GM18868 (cell line): ENCODE data around the gene RRAD.
A peak's percentile ranks its signal among the peaks of the same experiment; 100 is the strongest.
"Not testable (repeated sequence)": the region's sequence is repeated elsewhere in the genome, so short reads cannot be mapped to it uniquely, and the experiment has no call there.

ENCODE experiments used
- ATAC-seq: cut with Tn5 transposase; IDR thresholded peaks from one replicate; pipeline ENCODE4 v1.9.1; 2021; ENCODE audit warnings: mild to moderate bottlenecking, moderate library complexity; ENCODE audit not compliant: unreplicated experiment

The RRAD gene

DNA sequence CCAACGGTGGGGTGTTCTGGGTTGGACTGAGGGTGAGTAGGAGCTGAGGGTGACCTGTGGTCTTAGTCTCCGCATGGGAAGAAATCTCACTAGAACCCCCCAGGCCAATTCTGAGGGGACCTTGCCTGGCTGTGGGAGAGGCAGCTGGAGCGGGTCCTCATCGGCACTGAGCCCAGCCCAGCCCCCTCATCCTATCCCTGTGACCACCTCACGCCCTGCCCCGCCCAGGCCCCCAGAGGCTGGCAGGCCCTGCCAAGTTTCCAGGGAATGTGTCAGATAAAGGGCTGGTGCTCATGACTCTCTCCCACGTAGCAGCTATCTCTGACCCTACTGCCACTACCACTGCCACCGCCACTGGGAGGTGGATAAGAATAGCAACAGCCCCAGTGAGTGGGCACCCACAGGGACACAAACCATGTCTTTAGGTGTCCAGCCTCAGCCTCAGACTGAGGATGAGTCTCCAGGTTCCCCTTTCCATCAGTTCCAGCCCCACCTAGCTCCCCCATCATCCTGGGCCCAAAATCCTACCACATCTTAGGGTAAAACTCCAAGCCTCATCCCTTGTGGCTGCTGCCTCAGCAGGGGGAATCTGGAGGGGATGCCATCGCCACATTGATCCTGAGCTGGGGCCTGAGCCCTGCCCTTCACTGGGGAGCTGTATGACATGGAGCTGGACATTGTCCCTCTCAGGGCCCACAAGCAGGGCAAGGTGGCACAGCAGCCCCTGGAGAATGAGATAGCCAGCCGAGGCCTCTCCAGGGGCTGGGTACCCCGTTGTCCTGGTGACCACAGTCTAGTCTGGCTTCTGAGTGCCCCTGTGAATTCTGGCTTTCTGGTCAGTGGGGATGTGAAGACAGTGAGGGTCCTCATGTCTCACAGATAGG is 21.5 kb downstream of the RRAD start:
- no peak for ATAC-seq

DNA sequence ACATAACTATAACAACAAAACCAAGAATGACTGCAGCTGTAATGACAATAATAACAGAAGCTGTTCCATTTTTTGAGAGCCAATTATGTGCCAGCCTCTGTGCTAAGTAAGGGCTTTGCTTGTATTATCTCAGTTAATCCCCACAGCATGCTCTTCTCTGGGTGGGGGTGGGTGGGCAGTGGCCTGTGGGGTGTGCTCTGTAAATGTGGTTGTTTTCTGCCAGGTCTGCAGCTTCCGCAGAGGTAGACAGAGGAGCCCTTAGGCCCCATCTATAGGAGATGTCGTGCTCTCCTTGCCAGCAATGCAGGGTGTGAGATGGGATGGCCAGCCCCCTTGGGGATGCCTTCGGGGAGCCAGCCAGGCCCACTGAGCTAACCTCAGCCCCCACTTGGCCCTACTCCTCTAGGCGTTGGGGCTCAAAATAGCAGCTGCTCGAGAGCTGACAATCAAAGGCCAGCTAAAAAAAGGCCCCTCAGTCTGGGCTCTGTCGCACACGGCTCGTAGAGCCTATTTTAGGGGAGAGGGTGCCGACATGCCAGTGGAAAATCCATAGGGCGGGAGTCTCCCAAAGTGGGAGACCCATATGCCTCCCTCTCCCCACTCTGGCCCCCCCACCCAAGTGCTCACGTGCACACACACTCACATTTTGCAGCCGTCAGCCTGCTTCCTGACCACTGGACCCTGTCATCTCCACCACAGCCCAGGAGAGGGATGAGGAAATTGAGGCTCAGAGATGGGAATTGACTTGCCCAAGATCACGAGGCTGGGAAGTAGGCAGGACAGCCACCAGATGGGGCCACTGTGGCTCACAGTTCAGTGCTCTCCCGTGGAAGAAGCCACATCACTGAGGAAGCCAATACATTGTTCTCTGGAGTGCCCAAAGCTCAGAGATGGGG is 22.4 kb downstream of the RRAD start:
- ATAC-seq = no peak

DNA sequence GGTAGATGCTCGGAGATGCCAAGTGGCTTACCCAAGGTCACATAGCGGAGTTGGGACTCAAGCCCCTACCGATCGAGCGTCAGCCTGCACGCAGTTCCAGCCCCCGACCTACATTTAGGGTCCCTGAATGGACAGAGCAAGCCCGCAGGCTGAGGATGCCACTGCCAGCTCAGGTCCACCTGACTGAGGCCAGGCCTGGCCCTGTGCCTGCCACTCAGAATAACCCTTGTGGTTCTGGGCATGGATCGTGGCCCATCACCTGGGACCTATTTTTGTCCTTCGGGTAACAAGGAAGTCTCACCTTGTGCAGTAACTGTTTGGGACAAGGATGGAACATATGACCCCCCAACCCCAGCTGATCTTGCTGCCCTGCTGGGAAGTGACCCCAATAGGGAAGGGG is 23.7 kb downstream of the RRAD start:
- no peak for ATAC-seq

DNA sequence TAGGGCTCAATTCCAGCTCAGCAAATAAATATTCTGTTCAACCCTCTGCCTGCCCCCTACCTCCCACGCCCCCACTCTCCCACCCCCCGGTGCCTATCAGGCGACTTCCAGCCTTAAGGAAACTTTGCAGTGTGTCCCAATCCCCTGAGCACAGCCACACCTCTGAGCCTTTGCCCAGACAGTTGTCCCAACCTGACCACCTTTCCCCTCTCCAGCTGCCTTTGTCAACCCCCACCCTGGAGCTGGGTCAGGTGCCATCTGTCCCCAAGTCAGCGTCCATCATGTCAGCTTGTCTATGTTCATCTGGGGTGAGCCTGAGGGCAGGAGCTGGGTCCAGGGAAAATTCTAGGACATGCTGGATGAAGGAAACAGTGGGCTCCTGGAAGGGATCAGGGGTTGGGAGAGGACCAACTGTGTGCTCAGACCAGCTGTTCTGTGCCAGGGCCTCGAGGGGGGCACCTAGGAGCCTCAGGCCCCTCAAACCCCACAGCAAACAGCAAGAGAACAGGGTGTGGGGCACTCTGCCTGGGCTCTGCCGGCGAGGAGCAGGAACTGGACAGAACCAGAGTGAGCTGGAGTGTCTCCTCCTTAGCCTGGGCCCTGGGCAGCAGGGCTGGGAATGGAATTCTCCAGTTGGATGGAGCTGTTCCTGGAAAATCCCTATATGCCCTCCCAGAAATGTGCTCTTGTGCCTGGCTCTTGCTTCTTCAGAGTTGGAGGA is 24.5 kb downstream of the RRAD start:
- no peak for ATAC-seq

DNA sequence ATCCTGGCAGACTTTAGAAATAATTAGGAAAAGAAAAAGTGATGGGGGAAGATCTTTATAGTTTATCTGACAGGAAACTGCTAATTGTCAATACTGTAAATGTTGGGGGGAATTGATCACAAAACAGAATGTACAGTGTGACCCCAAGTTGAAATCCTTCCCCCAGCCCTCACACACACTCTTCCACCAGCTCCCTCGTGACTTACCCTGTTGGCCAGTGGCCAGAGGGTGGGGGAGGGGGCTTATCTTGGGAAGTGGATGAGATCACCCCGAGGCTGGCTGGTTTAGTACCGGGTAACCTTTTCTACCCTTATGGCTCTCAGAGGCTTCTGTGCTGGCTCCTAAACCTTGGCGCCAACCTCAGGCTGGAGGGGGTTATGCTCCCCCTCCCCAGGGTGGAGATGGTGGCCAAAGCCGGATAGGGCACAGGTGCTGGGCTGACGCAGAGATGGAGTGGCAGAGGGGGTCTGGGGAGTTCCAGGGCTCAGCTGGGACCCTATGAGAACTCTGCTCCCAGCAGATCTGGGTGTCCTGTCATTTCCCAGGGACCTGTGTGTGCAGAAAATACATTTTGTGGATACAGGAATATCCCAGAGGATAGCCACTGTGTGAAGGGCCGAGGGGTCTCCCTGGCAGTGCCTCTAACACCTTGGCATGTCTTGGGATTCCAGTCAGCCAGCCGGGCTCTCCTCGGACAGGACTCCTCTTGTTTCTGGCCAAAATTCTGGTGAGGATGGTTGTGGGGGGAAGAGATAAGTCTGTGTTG is 25.2 kb downstream of the RRAD start:
- no peak for ATAC-seq

DNA sequence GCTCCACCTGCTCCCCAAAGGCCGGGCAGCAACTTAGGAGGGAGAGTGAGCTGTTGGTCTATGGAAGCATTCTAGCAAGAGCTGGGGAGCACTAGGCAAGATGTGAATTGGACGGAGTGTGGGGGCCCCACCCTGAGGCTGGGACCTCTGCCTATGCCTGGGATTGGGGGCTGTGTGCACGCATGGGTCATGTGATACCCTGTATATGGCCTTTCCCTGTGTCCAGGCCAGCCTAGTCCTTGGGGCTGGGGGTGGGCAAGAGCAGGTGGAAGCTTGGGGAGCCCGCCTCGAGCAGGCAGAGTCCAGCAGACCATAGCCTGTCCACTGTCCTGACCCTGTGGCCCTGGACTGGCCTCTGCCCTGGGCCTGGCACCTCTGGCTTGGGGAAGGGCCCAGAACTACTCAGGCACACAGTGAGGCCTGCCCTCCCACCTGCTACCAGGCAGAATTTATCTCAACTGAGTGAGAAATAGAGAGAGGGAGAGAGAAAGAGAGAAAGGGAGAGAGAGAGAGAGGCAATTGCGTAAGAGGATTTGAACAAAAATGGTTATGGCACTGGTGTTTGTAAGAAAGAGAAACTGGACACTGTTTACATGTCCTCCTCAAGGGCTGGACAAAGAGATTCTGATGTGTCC is 25.9 kb downstream of the RRAD start:
- no peak for ATAC-seq

DNA sequence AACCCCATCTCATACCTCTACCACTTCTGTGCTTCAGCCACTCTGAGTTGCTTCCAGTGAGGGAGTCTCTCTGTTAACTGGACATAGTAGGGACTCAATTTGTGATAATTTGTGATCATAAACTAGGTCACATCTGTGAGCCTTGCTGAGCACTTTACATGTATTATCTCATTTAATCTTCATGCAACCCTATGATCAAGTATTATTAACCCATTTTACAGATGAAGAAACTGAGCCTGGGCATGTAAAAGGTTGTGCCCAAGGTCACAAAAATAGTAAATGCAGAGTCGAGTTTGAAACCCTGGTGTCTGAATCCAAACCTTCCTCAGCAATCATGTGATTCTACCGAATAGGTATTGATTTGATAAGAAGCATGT is 26.4 kb downstream of the RRAD start:
- ATAC-seq = no peak

DNA sequence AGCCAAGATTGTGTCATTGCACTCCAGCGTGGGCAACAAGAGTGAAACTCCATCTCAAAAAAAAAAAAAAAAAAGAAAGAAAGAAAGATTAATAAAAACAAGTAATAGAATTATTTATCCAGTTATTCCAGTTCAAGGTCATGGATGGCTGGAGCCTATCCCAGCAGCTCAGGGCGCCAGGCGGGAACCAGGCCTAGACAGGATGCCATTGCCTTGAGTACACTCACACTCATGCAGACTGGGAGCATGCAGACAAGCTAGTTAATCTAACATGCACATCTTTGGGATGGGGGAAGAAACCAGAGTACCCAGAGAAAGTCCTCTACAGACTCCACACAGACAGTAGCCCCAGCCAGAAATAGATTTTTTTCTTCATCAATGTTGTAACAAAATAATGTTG is 27.1 kb downstream of the RRAD start:
- ATAC-seq = no peak

DNA sequence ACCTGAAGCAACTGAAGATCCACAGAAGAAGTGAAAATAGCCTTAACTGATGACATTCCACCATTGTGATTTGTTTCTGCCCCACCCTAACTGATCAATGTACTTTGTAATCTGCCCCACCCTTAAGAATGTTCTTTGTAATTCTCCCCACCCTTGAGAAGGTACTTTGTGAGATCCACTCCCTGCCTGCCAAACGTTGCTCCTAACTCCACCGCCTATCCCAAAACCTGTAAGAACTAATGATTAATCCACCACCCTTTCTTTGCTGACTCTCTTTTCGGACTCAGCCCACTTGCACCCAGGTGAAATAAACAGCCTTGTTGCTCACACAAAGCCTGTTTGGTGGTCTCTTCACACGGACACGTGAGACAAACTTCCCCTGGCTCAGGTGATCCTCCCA is 28.7 kb downstream of the RRAD start:
- ATAC-seq = not testable (repeated sequence)

DNA sequence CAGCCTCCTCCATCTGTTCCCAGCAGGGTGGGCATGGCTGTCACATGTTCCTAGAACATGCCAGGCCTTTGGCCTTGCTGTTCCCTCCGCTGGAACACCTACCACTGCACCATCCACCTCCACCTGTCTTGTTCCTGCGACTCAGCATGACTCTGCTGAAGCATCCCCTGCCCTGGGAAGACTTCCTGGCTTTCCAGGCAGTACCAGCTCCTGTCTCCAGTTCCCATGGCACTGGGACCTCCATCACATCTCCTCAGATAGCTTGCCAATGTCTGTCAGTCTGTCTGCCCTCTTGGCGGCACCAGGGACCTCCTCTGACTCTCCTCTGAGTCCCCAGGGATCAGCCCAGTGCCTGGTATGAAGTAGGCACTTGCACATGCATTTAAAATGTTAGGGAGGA is 29.3 kb downstream of the RRAD start:
- no peak for ATAC-seq

DNA sequence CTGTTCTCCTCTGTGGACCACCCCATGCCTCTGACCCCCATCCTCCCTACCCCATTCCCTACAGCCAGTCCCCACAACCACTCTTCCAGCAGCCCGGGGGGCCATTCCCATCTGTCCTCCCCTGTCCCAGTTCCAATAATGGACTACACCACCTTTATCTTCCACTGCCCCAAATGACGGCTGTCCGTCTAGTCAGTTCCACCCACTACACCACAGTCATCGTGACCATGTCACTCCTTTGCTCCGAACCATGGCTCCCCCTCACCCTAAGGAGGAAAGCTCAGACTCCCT is 29.7 kb downstream of the RRAD start:
- ATAC-seq = no peak

DNA sequence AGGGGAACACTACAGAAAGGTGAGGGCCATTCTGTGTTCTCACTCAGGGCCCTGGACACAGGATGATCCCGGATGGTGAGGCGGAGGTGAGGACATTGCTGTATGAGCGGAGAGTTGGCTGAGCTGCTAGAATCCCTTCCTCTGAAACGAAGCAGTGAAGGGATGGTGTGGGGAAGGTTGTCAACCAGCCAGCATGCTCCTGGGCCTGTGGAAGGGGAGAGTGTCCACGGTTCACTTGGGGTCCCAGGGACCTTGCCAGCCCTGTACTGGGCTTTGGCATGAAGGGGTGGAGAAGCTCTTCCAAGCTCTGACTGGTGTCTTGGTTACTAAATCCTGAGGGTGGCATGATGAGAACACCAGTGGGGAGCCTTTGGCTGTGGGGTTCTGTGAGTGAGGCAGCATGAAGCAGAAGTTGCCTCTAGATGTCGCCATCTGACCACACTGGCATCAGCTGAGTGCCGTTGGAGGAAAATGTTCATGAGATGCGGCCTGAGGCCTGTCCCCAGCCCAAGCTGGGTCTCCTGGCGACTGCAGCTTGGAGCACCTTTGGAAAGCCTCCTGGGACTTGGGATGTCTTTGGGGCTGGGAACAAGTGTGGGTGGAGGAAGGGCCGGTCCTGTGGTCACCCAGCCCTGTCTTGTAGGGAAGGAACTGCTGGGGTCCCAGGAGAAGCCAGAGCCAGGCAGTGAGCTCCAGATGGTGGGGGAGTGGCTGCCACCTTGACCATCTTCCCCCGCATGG is 30.2 kb downstream of the RRAD start:
- ATAC-seq = peak; percentile 85

DNA sequence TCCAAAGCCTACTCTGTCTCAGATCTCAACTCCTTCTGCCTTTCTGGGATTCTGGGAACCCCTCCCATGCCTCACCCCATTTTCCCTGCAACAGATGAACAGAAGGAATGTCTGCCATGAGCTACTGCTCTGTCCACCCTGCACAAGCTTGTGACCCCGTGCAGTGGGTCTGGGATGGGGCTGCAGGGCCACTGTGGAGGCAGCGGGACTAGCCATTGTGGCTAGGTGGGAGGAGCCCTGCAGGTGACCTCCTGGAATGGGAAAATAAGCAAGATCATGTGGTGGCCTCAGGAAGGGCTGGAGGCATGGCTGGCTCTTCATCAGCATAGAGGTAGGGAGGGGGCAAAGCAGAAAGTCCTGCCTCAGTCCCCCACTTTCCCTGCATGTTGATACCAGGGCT is 31.3 kb downstream of the RRAD start:
- no peak for ATAC-seq

DNA sequence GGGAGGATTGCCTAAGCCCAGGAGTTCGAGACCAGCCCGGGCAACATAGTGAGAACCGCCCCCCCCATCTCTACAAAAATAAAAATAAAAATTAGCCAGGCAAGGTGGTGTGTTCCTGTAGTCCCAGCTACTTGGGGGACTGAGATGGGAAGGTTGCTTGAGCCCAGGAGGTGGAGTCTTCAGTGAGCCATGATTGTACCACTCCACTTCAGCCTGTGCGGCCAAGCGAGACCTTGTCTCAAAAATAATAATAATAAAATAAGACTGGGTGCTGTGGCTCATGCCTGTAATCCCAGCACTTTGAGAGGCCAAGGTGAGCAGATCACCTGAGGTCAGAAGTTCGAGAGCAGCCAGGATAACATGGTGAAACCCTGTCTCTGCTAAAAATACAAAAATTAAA is 33.5 kb downstream of the RRAD start:
- no peak for ATAC-seq

DNA sequence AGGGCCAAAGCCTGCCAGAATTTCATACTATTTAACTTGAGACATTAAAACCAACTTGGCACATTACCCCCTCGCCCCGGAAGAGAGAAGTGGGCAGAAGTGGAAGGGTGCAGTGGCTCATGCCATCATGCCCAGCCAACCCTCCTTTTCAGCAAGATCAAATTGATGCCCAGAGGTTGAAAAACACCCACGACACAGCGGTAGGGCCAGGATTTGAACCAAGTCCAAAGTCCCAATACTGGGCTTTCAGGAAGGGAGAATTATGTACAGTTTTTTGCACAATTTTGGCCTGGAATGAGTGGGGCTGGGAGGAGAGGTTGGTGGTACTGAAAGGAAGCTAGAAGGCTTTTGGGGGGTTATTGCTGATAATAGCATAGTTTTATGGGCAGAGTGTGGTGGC is 34.0 kb downstream of the RRAD start:
- no peak for ATAC-seq

DNA sequence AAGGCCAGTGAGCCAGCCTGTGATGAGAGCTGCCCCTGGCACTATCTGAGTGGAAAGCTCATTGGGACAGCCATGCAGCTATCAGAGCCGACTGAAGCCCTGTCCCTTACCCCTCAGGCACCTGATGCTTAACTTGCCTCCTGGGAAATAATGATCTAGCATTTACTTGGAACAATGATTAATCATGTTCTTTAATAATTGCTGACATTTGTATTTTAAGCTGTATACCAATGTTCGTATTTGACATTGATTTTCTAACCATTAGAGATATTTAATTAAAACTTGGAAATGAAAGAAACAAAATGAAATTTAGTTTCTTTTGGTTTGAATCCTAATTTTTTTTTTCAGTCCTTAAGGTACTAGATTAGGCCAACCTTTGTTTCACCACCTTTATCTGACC is 34.5 kb downstream of the RRAD start:
- no peak for ATAC-seq

DNA sequence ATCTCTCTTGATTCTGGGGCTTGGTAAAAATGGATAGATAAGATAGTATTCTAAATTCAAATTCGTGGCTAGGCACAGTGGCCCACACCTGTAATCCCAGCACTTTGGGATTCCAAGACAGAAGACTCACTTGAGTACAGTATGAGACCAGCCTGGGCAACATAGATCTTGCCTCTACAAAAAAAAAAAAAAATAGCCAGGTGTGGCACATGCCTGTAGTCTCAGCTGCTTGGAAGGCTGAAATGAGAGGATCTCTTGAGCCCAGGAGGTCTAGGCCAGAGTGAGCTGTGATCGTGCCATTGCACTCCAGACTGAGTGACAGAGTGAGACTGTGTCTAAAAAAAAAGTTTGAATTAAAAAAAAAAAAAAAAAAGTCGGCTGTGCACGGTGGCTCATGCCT is 35.7 kb downstream of the RRAD start:
- ATAC-seq = no peak

DNA sequence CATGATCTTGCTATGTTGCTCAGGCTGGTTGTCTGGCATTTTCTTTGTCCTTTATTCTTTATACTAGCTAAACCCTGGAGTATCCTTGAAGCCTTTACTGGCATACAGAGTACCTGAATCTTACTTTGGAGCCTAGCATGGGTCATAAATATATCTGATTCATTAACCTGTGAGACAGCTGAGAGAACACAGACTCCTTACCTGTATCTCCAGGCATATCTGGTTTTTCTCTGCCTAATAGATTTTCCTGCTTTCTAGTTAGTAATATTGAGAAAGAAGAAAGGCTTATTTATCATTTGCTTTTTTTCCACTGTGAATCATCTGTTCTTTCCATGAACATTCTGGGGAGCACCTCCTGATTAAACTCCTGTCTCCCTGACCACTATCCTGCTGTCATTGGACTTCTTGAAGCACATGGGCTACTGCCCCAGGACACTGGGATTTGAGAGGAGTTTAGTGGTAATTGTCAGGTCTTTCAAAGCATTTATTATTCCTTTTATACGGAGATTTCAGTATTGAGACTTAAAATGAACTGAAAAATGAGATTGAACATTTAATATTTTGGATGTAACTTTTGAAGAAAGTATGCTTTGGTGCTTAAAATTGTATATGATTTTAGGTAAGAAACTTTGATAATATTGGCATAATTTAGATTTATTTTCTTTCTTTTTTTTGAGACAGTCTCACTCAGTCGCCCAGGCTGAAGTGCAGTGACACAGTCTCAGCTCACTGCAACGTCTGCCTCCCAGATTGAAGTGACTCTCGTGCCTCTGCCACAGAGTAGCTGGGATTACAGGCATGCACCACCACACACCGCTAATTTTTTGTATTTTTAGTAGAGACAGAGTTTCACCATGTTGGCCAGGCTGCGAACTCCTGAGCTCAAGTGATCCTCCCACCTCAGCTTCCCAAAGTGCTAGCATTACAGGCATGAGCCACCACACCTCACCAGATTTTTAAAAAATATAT is 36.4 kb downstream of the RRAD start:
- no peak for ATAC-seq

DNA sequence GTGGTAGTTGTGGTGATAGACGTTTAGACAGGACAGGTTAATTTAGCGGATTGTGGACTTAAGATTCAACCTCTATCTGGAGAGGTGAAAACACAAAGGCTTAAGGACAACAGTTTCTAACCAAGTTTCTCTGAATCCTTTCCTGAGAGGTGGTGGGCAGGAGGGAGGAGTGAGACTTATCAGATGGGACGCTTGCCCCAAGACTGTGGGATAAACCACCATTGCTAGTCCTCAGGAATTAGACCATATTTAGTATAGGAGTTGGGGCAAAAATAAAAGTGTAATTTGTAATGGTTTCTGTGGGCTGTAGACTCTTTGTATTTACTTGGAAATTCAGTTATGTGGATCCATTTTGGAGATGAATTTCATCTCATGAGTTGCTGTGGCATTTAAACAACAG is 38.4 kb downstream of the RRAD start:
- ATAC-seq = no peak
